Measurements from ENCODE around the gene LGALS7B. TPM values are rescaled to one million over a fixed set of nuclear protein-coding genes. Genes with fewer than 3 reads are reported as not detected.

The LGALS7B gene
- total and polyA plus RNA-seq, 2 of the 8 experiments (the other 6 are each of a cell fraction or from before 2014, with no cell fraction given): 3.6 TPM; not detected in 1

DNA sequence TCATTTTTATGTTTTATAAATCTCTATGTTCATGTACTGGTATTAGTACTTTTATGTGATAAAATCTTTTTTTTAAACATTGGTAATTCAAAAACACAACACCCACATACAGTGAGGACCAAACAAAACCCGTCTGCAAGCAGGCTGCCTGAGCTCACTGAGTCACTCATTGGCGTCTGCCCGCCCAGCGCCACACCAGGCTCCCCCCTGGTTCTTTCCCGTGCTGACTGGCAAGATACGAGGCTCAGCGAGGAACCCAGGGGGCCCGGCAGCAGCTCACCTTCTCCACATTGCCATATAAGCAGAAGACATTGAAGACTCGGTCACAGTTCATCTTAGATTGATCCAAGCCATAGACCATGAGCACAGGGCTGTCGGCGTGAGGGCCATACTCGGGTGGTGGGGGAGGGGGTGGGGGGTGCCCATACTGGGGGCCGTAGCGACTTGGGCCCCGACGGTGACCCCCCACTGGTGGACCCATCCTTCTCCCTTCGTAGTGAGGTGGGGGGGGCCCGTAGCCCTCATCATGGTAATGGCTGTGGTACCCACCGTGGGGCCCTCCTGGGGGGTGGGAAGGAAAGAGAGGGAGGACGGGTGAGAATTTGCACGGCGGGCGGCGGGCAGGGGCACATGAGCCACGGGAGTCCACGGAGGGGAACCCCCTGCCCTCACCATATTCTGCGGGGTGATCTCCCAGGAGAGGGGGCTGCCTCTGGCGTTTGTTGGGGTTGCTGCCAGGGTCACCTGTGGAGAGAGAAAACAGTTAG lies 51.0 kb downstream of the LGALS7B start:
- no peak overlapping the region for H3K23ac ChIP-seq (ENCODE audit: insufficient read length)
- no peak for FAIRE-seq
- no peaks in the 10 kb centered on the region; a peak in 1 of 7 replicates for H3K27me3 ChIP-seq (replicated peaks in 1 of 4; ENCODE audit: control insufficient read depth in 3 of 4, extremely low read depth in 1 of 4, insufficient read depth in 3 of 4, low read length in 3 of 4)
- H2AK5ac ChIP-seq (ENCODE audit: low read depth, low read length): no peak overlapping the region
- no peak overlapping the region for H3K9ac ChIP-seq (replicated peaks in 1 of 4; ENCODE audit: extremely low read depth in 1 of 4, low read depth in 3 of 4, low read length in 3 of 4)
- H4K20me1 ChIP-seq (replicated peaks in 1 of 2; ENCODE audit: control insufficient read depth in 1 of 2, insufficient read depth in 2 of 2, low read length in 2 of 2): peaks cover 36 to 47% of the 10 kb centered on the region in 2 experiments
- no peak overlapping the region for H3K4me2 ChIP-seq (ENCODE audit: insufficient read depth in 1 of 2, low read depth in 2 of 2, low read length in 2 of 2)
- no peak overlapping the region for H3K4me3 ChIP-seq (ENCODE audit: extremely low read depth in 1 of 4, insufficient read depth in 2 of 4, low read depth in 3 of 4, low read length in 4 of 4)
- no peak overlapping the region for H4K91ac ChIP-seq (replicated peaks; ENCODE audit: insufficient read length, low read length)
- H2BK20ac ChIP-seq (ENCODE audit: low read length): no peak overlapping the region
- H3K4me1 ChIP-seq (replicated peaks in 1 of 4; ENCODE audit: control insufficient read depth in 3 of 4, insufficient read depth in 4 of 4, low read length in 3 of 4): no peaks in the 10 kb centered on the region
- DNase-seq (ENCODE audit: low read depth in 1 of 2, low spot score in 2 of 2): no peak
- no peak overlapping the region for H3K56ac ChIP-seq (replicated peaks; ENCODE audit: insufficient read length, low read depth, low read length)
- H3K4ac ChIP-seq (replicated peaks; ENCODE audit: insufficient read length, low read depth, low read length): no peak overlapping the region
- ChIA-PET CTCF (ENCODE audit: partially characterized antibody) (no interaction called here), POLR2A (ENCODE audit: partially characterized antibody) (interaction anchor here (0.6 to 14.2 kb wide), 24 partner anchors 6 to 104 kb away, joined by 3 to 376 read pairs (median 4); partner anchors contain the start of genes CAPN12, ECH1 and HNRNPL)
- H3K79me1 ChIP-seq (ENCODE audit: low read depth, low read length): peaks cover 9% of the 10 kb centered on the region; the same call in 1 of the 2 replicates
- H3K36me3 ChIP-seq (ENCODE audit: control insufficient read depth in 2 of 4, insufficient read depth in 4 of 4, low read length in 3 of 4): peaks cover 80 to 97% (median 91%) of the 10 kb centered on the region in 4 experiments
- H2BK12ac ChIP-seq (ENCODE audit: low read depth, low read length): no peak overlapping the region
- no peak overlapping the region; the same call in 1 of the 2 replicates for H4K8ac ChIP-seq (ENCODE audit: extremely low read depth, insufficient read depth, low read length)
- H3K9me3 ChIP-seq (ENCODE audit: insufficient read depth in 2 of 2, low read depth in 1 of 2, low read length in 1 of 2): no peaks in the 10 kb centered on the region
- no peak overlapping the region for H3K14ac ChIP-seq (ENCODE audit: insufficient read length)
- no peak overlapping the region for H2BK120ac ChIP-seq (replicated peaks; ENCODE audit: low read depth, low read length)
- no peak overlapping the region for H2AFZ ChIP-seq (ENCODE audit: low read length)
- peaks cover 0 to 38% of the 10 kb centered on the region in 2 experiments; a peak in 2 of 4 replicates for H3K79me2 ChIP-seq (ENCODE audit: control insufficient read depth in 1 of 2, insufficient read depth in 2 of 2, low read length in 2 of 2)
- H2BK5ac ChIP-seq (ENCODE audit: low read depth, low read length): no peak overlapping the region
- TF ChIP-seq GABPA (IDR thresholded peaks at IDR 0.05; ENCODE audit: borderline replicate concordance, insufficient read depth, low read length) (no peak), POLR2A (IDR thresholded peaks at IDR 0.05; ENCODE audit: control extremely low read depth in 1 of 2, low read depth in 2 of 2, low read length in 2 of 2) (peak in 1 of 2 experiments; percentile 34; a peak in 1 of 3 replicates), CREB1 (IDR thresholded peaks at IDR 0.05) (no peak)
- WGBS, 2 experiments (ENCODE audit: extremely low coverage in 1 of 2, insufficient coverage in 1 of 2, insufficient read length in 1 of 2, insufficient replicate concordance in 2 of 2, low coverage in 1 of 2, low lambda C conversion rate in 2 of 2, missing lambda C conversion rate in 1 of 2): 91% methylated on average over 19 of the region's 28 CpGs; no CpG with 5 or more reads in 1 of the 2 experiments
- H3K27ac ChIP-seq (ENCODE audit: low read depth, low read length): no peak overlapping the region
- no peak overlapping the region for H3K18ac ChIP-seq (ENCODE audit: extremely low read depth, low read length)
- H2BK15ac ChIP-seq (ENCODE audit: low read length): no peak overlapping the region
- H3K23me2 ChIP-seq (ENCODE audit: low read depth, low read length): no peaks in the 10 kb centered on the region
- H4K5ac ChIP-seq (ENCODE audit: insufficient read length, low read depth, low read length): no peak overlapping the region
